GM12892 (cell line): ENCODE results near the gene FFAR2.

Source experiments
- POLR2A ChIP-seq: IDR thresholded peaks from 2 replicates; pipeline ENCODE4 v1.6.1; 2011; ENCODE audit warnings: low read depth, low read length, control low read depth
- POLR2AphosphoS5 ChIP-seq: IDR thresholded peaks from 2 replicates; pipeline ENCODE4 v1.6.1; 2011; ENCODE audit warnings: low read depth, low read length, control low read depth
- TAF1 ChIP-seq: IDR thresholded peaks from 2 replicates; pipeline ENCODE4 v1.6.1; 2011; ENCODE audit warnings: low read depth, mild to moderate bottlenecking, control low read depth, low read length, borderline replicate concordance

GRCh38 chr19:35498984-35499527 lies 51.0 kb downstream of the FFAR2 start:
- TF ChIP-seq POLR2AphosphoS5 (no peak), POLR2A (no peak), TAF1 (no peak)
